K562 (cell line): ENCODE results near the gene FMNL2. TPM values are rescaled to one million over a fixed set of nuclear protein-coding genes. Genes with fewer than 3 reads are reported as not detected.

Experiments used
- ATAC-seq: fragments of 200-7000 bp; cut with Tn5 transposase; 3 replicates; pipeline ENCODE4 v1.9.1; 2020; ENCODE audit warnings: moderate library complexity
- BruUV-seq: library from RNA; stranded (reverse); fragments of 400-500 nt; replicated peaks from 2 replicates; lab custom pipeline; 2021; lab: Mats Ljungman, UMichigan
- CTCF ChIA-PET: fragments of 300-600 bp; formaldehyde crosslinking; extraction: SDS; loops from one replicate; lab custom pipeline; 2021; ENCODE audit warnings: low intra/inter-chr PET ratio; lab: Yijun Ruan, JAX
- POLR2A ChIA-PET: fragments of 300-600, 350-650 bp; sonication (Branson Sonifier 250); formaldehyde crosslinking; extraction: SDS; loops from one replicate; lab custom pipeline; 2021; ENCODE audit warnings: antibody characterized with exemption, inconsistent platforms; lab: Yijun Ruan, JAX
- DNase-seq, 4 experiments: peaks; one replicate each; pipeline versions ENCODE4 v3.0.0 to v3.0.0-alpha.2; 2011 to 2018; ENCODE audit warnings: low spot score in 3 of 4, mixed read lengths in 3 of 4; ENCODE audit errors: extremely low read depth in 1 of 4
- FAIRE-seq: peaks from 2 replicates; lab custom pipeline; 2011; peaks lifted over from hg19 to GRCh38; lab: Jason Lieb, UNC
- H2AFZ ChIP-seq: 2 replicates; pipeline ENCODE4 v1.6.0; 2011; ENCODE audit warnings: low read depth, low read length, control low read depth, inconsistent platforms
- H3K27ac ChIP-seq: fragments of 200-600 bp; 3 replicates; pipeline ENCODE4 v1.8.0; 2011; ENCODE audit warnings: low read depth, mild to moderate bottlenecking, control low read depth, inconsistent platforms, low read length, moderate library complexity, mixed read lengths; ENCODE audit errors: extremely low read depth
- H3K27me3 ChIP-seq, 2 experiments: fragments of 300-600 bp in 1 of 2; 2 replicates in 1 of 2; 3 replicates in 1 of 2; pipeline versions ENCODE4 v1.6.0 to v1.8.0; 2011; ENCODE audit warnings: inconsistent platforms in 2 of 2, low read length in 2 of 2, mild to moderate bottlenecking in 1 of 2, mixed read lengths in 1 of 2, moderate library complexity in 1 of 2; ENCODE audit not compliant: control insufficient read depth in 2 of 2, insufficient read depth in 2 of 2
- H3K36me3 ChIP-seq: fragments of 300-600 bp; 3 replicates; pipeline ENCODE4 v1.8.0; 2011; ENCODE audit warnings: mild to moderate bottlenecking, low read length, inconsistent platforms; ENCODE audit not compliant: control insufficient read depth, insufficient read depth
- H3K4me1 ChIP-seq, 2 experiments: fragments of 200-600 bp in 1 of 2; replicated peaks in 1 of 2; 2 replicates in 1 of 2; 3 replicates in 1 of 2; pipeline versions ENCODE4 v1.5.1 to v1.8.0; 2011; ENCODE audit warnings: inconsistent platforms in 2 of 2, low read length in 2 of 2, mild to moderate bottlenecking in 1 of 2, mixed read lengths in 1 of 2, moderate library complexity in 1 of 2; ENCODE audit not compliant: control insufficient read depth in 2 of 2, insufficient read depth in 2 of 2
- H3K4me2 ChIP-seq: 2 replicates; pipeline ENCODE4 v1.6.1; 2011; ENCODE audit warnings: low read length, control low read depth, inconsistent platforms, mixed read lengths; ENCODE audit not compliant: insufficient read depth
- H3K4me3 ChIP-seq: fragments of 200-600 bp; sonication (generic), shearing (Covaris generic); 2 replicates; pipeline ENCODE4 v1.5.1; 2016; ENCODE audit warnings: control low read depth, inconsistent platforms
- H3K79me2 ChIP-seq: fragments of 200-600 bp; 3 replicates; pipeline ENCODE4 v1.8.0; 2011; ENCODE audit warnings: low read length, inconsistent platforms; ENCODE audit not compliant: control insufficient read depth, insufficient read depth
- H3K9ac ChIP-seq, 2 experiments: 2 replicates each; pipeline versions ENCODE4 v1.6.0 to v1.6.1; 2011; ENCODE audit warnings: low read depth in 2 of 2, low read length in 2 of 2, control low read depth in 1 of 2, inconsistent platforms in 1 of 2, mild to moderate bottlenecking in 1 of 2, mixed read lengths in 1 of 2; ENCODE audit not compliant: insufficient read depth in 1 of 2
- H3K9me1 ChIP-seq: one replicate; pipeline ENCODE4 v1.6.0; 2011; ENCODE audit warnings: inconsistent platforms, mild to moderate bottlenecking, low read length, moderate library complexity; ENCODE audit not compliant: control insufficient read depth, insufficient read depth
- H3K9me3 ChIP-seq: replicated peaks from 2 replicates; pipeline ENCODE4 v1.5.1; 2011; ENCODE audit warnings: low read depth, low read length, inconsistent platforms; ENCODE audit not compliant: control insufficient read depth, insufficient read depth
- H4K20me1 ChIP-seq: replicated peaks from 2 replicates; pipeline ENCODE4 v1.6.1; 2011; ENCODE audit warnings: low read length, inconsistent platforms, mixed read lengths; ENCODE audit not compliant: control insufficient read depth, insufficient read depth
- CEBPG ChIP-seq, 3 experiments: fragments of 200-800 bp in 1 of 3; sonication (Bioruptor generic) in 1 of 3; sonication (generic) in 1 of 3; formaldehyde crosslinking in 1 of 3; IDR thresholded peaks in 2 of 3; conservative IDR thresholded peaks in 1 of 3; 2 replicates each; pipeline versions ENCODE4 v1.6.1 to v1.8.0; 2016 to 2022; ENCODE audit warnings: missing compliant biosample characterization in 2 of 3, missing genetic modification characterization in 2 of 3, mild to moderate bottlenecking in 1 of 3, missing genetic modification reagents in 1 of 3
- CHAMP1 ChIP-seq: fragments of 450-650 bp; IDR thresholded peaks from 2 replicates; pipeline ENCODE4 v1.6.1; 2016; ENCODE audit warnings: mild to moderate bottlenecking
- CTCF ChIP-seq, 3 experiments: IDR thresholded peaks in 2 of 3; conservative IDR thresholded peaks in 1 of 3; 2 replicates each; pipeline ENCODE4 v1.5.1; 2011 to 2012; ENCODE audit warnings: low read length in 3 of 3, mild to moderate bottlenecking in 3 of 3, control low read depth in 2 of 3, improper control_type of control experiment in 1 of 3, inconsistent platforms in 1 of 3, low read depth in 1 of 3, mixed read lengths in 1 of 3, moderate library complexity in 1 of 3; ENCODE audit not compliant: insufficient read depth in 2 of 3
- DDX20 ChIP-seq: fragments of 450-650 bp; IDR thresholded peaks from 2 replicates; pipeline ENCODE4 v1.6.1; 2016; ENCODE audit warnings: missing genetic modification characterization, low read depth, mild to moderate bottlenecking, missing compliant biosample characterization, moderate library complexity
- FUS ChIP-seq: fragments of 200-400 bp; formaldehyde crosslinking; optimal IDR thresholded peaks from 2 replicates; pipeline ENCODE3; 2017; ENCODE audit warnings: low read depth, low read length
- GTF2F1 ChIP-seq: IDR thresholded peaks from 2 replicates; pipeline ENCODE4 v1.6.1; 2011; ENCODE audit warnings: low read depth, low read length, improper control_type of control experiment
- HEY1 ChIP-seq: fragments of 250-450 bp; sonication (Bioruptor Pico); IDR thresholded peaks from 2 replicates; pipeline ENCODE4 v1.5.0; 2020; ENCODE audit warnings: mild to moderate bottlenecking, moderate library complexity, borderline replicate concordance
- NEUROD1 ChIP-seq: fragments of 150-350 bp; IDR thresholded peaks from 2 replicates; pipeline ENCODE4 v1.6.1; 2014; ENCODE audit warnings: borderline replicate concordance, low read length, low read depth; ENCODE audit not compliant: partially characterized antibody
- OTX1 ChIP-seq: fragments of 450-650 bp; formaldehyde crosslinking; IDR thresholded peaks from 2 replicates; pipeline ENCODE4 v1.4.0; 2022; ENCODE audit warnings: mild to moderate bottlenecking
- PBX2 ChIP-seq, 2 experiments: IDR thresholded peaks in 1 of 2; conservative IDR thresholded peaks in 1 of 2; 2 replicates each; pipeline ENCODE4 v1.6.1; 2016; ENCODE audit warnings: low read depth in 2 of 2, mild to moderate bottlenecking in 1 of 2, missing compliant biosample characterization in 1 of 2, missing genetic modification characterization in 1 of 2, moderate library complexity in 1 of 2
- ZC3H11A ChIP-seq: IDR thresholded peaks from 2 replicates; pipeline ENCODE4 v1.6.1; 2012; ENCODE audit warnings: low read depth, low read length, improper control_type of control experiment
- ZNF175 ChIP-seq: fragments of 200-800 bp; sonication (Bioruptor generic); IDR thresholded peaks from 2 replicates; pipeline ENCODE4 v1.6.1; 2016; ENCODE audit warnings: low read depth, mild to moderate bottlenecking, missing genetic modification characterization, missing compliant biosample characterization
- ZNF354B ChIP-seq: fragments of 250-450 bp; sonication (Bioruptor Pico); IDR thresholded peaks from 2 replicates; pipeline ENCODE4 v1.4.0; 2020
- WGBS: fragments of 100-300 bp; shearing (Covaris generic); methylation state at CpG from one replicate; pipeline ENCODE4 v1.1.6; 2016; ENCODE audit warnings: low coverage, mixed read lengths; ENCODE audit not compliant: insufficient coverage; ENCODE audit errors: missing lambda C conversion rate; 5-methylcytosine and 5-hydroxymethylcytosine counted together
- in situ Hi-C: fragments of 300-500 bp; cut with MboI; formaldehyde crosslinking; loops from 4 replicates; pipeline ENCODE4 v1.15.0; 2018; ENCODE audit warnings: inconsistent platforms, mixed read lengths
- intact Hi-C: fragments of 100-400 bp; cut with micrococcal nuclease; formaldehyde crosslinking; loops from 2 replicates; pipeline ENCODE4 v1.14.2; 2022
- polyA plus RNA-seq, 8 experiments: library from polyadenylated mRNA; depleted of rRNA in 4 of 8; stranded (reverse) in 5 of 8; unstranded in 3 of 8; fragments of >200 nt; fragmentation: Nextera tagmentation in 2 of 8; fragmentation: Illumina TruSeq in 1 of 8; extraction: Ambion mirVana in 2 of 8; extraction: Trizol in 1 of 8; gene quantifications; 2 replicates each; pipeline versions ENCODE4 v1.2.1 to v1.2.3, GENCODE V29; 2011 to 2014; ENCODE audit warnings: inconsistent platforms in 1 of 8, missing spikeins in 1 of 8
- total RNA-seq, 7 experiments: library from RNA; depleted of rRNA in 6 of 7; stranded (reverse); fragments of >200 nt in 6 of 7; fragmentation: Illumina TruSeq in 2 of 7; extraction: Trizol in 2 of 7; gene quantifications; 2 replicates each; pipeline versions ENCODE4 v1.2.1 to v1.2.3, GENCODE V29; 2011 to 2021; ENCODE audit warnings: low replicate concordance in 1 of 7

FMNL2 gene
- total and polyA plus RNA-seq, 9 of the 15 experiments (the other 6 are each of a cell fraction or from before 2014, with no cell fraction given) = 0.15 to 0.49 (median 0.24) TPM; not detected in 1

- no peak for TF ChIP-seq DDX20
- TF ChIP-seq ZC3H11A = no peak
- no peak for TF ChIP-seq CEBPG (CRISPR knock-in tag; IDR thresholded peaks at IDR 0.05)
- no peak for TF ChIP-seq CEBPG (tag; conservative IDR thresholded peaks at IDR 0.05 in 1 of 2, IDR thresholded peaks at IDR 0.05 in 1 of 2)
These were observed 42.0 kb downstream of the FMNL2 start (continued) for GRCh38 chr2:152376968-152377367.

- no TSS peak for BruUV-seq
- Histone ChIP-seq H3K36me3 (no peaks in the 10 kb centered on the region), H3K79me2 (no peaks in the 10 kb centered on the region), H3K27me3 (no peaks in the 10 kb centered on the region), H3K27ac (no peak overlapping the region), H3K9ac (no peak overlapping the region), H4K20me1 (no peaks in the 10 kb centered on the region), H3K9me1 (no peaks in the 10 kb centered on the region), H3K4me1 (no peaks in the 10 kb centered on the region), H3K4me2 (no peak overlapping the region), H3K4me3 (no peak overlapping the region), H2AFZ (no peak overlapping the region), H3K9me3 (no peaks in the 10 kb centered on the region)
- 0% methylated on average over 4 of the region's 4 CpGs for WGBS
- ATAC-seq = no peak
- ChIA-PET CTCF (no interaction called here), POLR2A (no interaction called here)
- DNase-seq = no peak
- in situ Hi-C loops = no loop called here
- intact Hi-C loops = no loop called here
- no peak for FAIRE-seq
- no peak for TF ChIP-seq NEUROD1
- TF ChIP-seq HEY1 (CRISPR knock-in tag) = no peak
- TF ChIP-seq OTX1 (CRISPR knock-in tag) = no peak
- no peak for TF ChIP-seq GTF2F1
- TF ChIP-seq CHAMP1 = no peak
- no peak for TF ChIP-seq PBX2 (CRISPR knock-in tag; IDR thresholded peaks at IDR 0.05; ENCODE audit: low read depth)
- TF ChIP-seq PBX2 (tag; conservative IDR thresholded peaks at IDR 0.05; ENCODE audit: low read depth) = no peak
- no peak for TF ChIP-seq ZNF175 (CRISPR knock-in tag)
- no peak for TF ChIP-seq CTCF (IDR thresholded peaks at IDR 0.05 in 2 of 3, conservative IDR thresholded peaks at IDR 0.05 in 1 of 3; ENCODE audit: insufficient read depth in 2 of 3, low read depth in 1 of 3, low read length in 3 of 3)
- TF ChIP-seq ZNF354B (CRISPR knock-in tag) = no peak
- TF ChIP-seq FUS = no peak
These were observed 44.1 kb downstream of the FMNL2 start for GRCh38 chr2:152379089-152379488.
